HG02970 (cell line): ENCODE measurements around the gene FMR1NB.

Experiments used
- ATAC-seq: cut with Tn5 transposase; IDR thresholded peaks from one replicate; pipeline ENCODE4 v1.9.1; 2021; ENCODE audit warnings: mild to moderate bottlenecking, moderate library complexity, moderate number of reproducible peaks; ENCODE audit not compliant: unreplicated experiment, low FRiP score

The FMR1NB gene

GRCh38 chrX:147981038-147981752, at the start of gene FMR1NB:
Gene FMR1NB (plus strand): TSS chrX:147981337. CDS start chrX:147981403, 66 bp downstream.
- ATAC-seq, result no peak

GRCh38 chrX:147933815-147934214, 47.3 kb upstream of the FMR1NB start:
- ATAC-seq, result no peak

- no peak for ATAC-seq
Measured at GRCh38 chrX:147935156-147935758, 45.9 kb upstream of the FMR1NB start.

- ATAC-seq, result no peak
Measured at GRCh38 chrX:147945286-147945685, 35.9 kb upstream of the FMR1NB start.

GRCh38 chrX:147948531-147948930, 32.6 kb upstream of the FMR1NB start:
- no peak for ATAC-seq

DNA sequence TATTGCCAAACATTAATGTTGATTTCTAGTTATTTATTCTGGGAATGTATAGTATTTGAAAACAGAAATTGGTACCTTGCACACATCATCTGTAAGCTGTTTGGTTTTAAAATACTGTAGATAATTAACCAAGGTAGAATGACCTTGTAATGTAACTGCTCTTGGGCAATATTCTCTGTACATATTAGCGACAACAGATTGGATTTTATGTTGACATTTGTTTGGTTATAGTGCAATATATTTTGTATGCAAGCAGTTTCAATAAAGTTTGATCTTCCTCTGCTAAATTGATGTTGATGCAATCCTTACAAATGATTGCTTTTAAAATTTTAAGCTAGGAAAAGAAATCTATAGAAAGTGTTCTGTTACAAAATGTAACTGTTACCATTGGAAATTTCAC, 30.8 kb upstream of the FMR1NB start:
- no peak for ATAC-seq

DNA sequence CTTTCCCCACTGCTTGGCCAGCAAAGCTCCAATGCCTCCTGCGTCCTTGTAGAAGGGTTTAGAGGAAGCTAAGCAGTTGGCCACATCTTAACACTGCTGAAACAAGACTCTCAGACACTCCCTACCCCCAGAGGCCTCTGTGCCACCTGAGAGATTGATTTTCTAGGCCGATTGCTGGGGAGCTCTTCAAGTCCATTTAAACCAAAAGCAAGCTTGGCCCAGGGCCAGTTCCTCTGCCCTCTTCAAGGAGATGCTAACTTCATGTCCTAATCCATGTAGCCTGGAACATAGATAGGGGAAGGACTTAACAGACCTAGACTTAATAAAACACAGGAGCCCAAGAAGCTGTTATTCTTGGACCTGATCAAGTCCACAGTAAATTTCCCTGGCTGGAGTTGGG, 27.2 kb upstream of the FMR1NB start:
- no peak for ATAC-seq

DNA sequence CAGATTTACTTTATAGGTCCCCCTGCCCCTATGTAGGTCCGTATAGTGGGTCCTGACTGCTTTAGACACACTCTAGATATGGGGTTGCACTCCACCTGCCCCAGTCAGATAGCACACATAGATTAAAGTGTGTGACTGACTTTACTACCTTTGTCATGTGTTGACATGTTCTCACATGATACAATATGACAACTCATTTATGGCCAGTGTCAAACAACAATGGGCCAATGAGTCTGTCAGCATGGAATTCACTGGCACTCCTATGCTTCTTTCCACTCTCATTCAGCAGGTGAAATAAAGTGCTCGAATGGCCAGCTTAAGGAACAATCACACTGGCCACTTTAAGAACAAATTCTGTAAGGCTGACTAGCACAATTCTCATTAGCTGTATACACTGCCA, 23.8 kb upstream of the FMR1NB start:
- ATAC-seq, result no peak

DNA sequence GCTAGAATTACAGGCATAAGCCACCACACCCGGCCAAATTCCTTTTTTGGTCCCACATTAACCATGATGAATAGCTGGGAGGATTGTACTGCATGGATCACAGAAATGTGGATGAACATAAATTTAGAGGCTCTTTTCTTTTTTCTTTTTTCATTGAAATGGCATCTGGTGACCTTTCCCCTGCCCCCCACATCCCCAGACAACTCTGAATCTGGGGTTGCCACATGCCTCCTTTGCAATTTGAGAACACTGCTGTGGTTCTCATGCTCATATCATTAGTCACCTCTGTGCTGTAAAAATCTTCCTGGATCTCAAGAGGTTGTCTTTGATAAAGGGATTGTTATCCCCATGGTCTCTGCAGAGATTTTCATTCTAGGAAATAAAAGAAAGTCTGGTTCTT, 22.8 kb upstream of the FMR1NB start:
- no peak for ATAC-seq

GRCh38 chrX:147960722-147961121, 20.4 kb upstream of the FMR1NB start:
- ATAC-seq, result no peak

- no peak for ATAC-seq
Measured at GRCh38 chrX:147962476-147962875, 18.7 kb upstream of the FMR1NB start.

- no peak for ATAC-seq
Measured at GRCh38 chrX:147978931-147979330, 2.2 kb upstream of the FMR1NB start.

DNA sequence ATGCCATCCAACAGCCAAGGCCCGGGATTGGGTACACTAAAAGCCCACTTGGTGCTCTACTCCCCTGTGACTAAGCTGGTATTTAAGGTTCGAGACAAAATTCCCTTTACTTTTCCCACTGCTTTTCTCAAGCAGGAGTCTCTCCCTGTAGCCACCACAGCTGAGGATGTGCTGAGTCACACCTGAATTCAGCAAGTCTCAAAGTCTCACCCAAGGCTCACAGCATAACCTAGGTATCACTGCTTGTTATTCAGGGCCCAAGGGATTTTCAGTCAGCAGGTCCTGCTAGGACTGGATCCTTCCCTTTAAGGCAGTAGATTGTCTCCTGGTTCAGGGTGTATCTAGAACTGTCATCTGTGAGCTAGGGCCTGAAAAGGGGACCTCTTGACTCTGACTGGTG, 39.2 kb downstream of the FMR1NB start:
- no peak for ATAC-seq

- no peak for ATAC-seq
Measured at GRCh38 chrX:148024425-148025148, 43.5 kb downstream of the FMR1NB start.

DNA sequence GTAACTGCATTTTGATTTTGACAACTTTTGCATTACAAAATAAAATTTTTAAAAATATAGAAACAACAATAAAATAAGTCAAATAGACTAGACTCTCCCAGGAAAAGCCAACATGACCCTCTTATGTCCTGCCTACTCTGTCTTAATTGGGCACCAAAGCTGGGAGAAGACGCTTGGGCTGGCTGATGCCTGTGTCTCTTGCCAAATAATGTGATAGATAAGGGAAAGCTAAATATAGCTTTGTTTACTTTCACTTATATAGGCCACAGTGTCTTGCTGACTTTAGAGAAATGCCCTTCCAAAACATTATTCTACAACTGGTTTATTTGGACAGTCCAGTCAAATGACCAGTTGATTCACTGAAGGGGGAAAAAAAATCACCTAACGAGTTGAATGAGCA, 54.2 kb downstream of the FMR1NB start:
- no peak for ATAC-seq

DNA sequence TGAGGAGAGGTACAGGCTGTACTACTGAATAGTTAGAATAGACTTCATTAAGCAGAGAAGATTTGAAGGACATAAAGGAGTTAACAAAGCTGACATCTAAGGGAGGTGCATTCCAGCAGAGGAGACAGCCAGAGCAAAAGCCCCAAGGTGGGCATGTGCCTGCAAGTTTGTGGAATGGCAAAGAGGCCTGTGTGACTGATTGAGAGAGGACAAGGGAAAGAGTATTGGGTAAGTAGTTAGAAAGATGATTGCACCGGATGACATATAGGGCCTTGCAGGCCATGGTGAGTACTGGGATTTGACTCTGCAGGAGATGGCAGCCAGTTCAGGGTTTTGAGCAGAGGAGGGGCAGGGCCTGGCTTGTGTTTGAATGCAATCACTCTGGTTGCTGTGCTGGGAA, 55.9 kb downstream of the FMR1NB start:
- no peak for ATAC-seq

- ATAC-seq, result no peak
Measured at GRCh38 chrX:148043271-148043855, 62.2 kb downstream of the FMR1NB start.

- ATAC-seq, result no peak
Measured at GRCh38 chrX:148047200-148047599, 66.1 kb downstream of the FMR1NB start.

GRCh38 chrX:148049441-148049840, 68.3 kb downstream of the FMR1NB start:
- no peak for ATAC-seq

- ATAC-seq, result no peak
Measured at GRCh38 chrX:148051973-148052372, 70.8 kb downstream of the FMR1NB start.

GRCh38 chrX:148067285-148067684, 86.1 kb downstream of the FMR1NB start:
- ATAC-seq, result no peak
